Astrocyte of the cerebellum (primary cell): ENCODE results near the gene FOXO6.
A peak's percentile ranks its signal among the peaks of the same experiment; 100 is the strongest.

Experiments used
- DNase-seq: peaks from one replicate; pipeline ENCODE4 v3.0.0-alpha.2; 2011; ENCODE audit warnings: low read depth
- H3K4me3 ChIP-seq: 2 replicates; pipeline ENCODE4 v1.5.1; 2011; ENCODE audit warnings: mild to moderate bottlenecking, low read depth, low read length, moderate library complexity
- CTCF ChIP-seq: IDR thresholded peaks from 2 replicates; pipeline ENCODE4 v1.5.1; 2012; ENCODE audit warnings: low read length, low read depth, moderate library complexity, mild to moderate bottlenecking; ENCODE audit errors: missing control alignments
- in situ Hi-C: cut with HindIII; loops from 2 replicates; pipeline ENCODE4 v1.10.0; 2017; ENCODE audit warnings: low sequenced_read_pairs

Gene FOXO6

DNA sequence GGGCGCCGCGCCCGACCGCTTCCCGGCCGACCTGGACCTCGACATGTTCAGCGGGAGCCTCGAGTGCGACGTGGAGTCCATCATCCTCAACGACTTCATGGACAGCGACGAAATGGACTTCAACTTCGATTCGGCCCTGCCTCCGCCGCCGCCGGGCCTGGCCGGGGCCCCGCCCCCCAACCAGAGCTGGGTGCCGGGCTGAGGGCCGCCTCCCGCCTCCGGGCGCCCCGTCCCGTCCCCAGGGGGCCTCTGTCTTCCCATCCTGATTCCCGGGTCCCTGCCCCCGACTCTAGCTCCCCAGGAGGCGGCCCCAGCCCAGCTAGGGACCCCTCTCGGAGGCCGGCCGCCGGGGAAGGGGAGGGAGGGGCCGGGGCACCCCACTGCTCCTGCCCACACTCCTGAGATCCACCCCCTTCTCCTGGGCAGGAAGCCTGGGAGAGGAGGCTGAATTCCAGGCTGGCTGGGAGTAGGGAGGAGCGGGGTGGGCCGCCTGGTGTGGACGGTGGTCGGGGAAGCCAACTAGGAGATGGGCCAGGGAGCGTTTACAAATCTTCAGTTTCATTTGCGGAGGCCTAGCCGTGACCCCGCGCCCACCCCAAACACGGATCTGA, 21.4 kb downstream of the FOXO6 start:
- DNase-seq = no peak
- TF ChIP-seq CTCF = no peak
- in situ Hi-C loops = no loop called here
- H3K4me3 ChIP-seq = peak overlapping the region; percentile 24

GRCh38 chr1:41383094-41383852, 22.0 kb downstream of the FOXO6 start:
- TF ChIP-seq CTCF = no peak
- DNase-seq = no peak
- in situ Hi-C loops = no loop called here
- no peak overlapping the region for H3K4me3 ChIP-seq

GRCh38 chr1:41384579-41384978, 23.3 kb downstream of the FOXO6 start:
- in situ Hi-C loops = no loop called here
- no peak overlapping the region for H3K4me3 ChIP-seq
- no peak for TF ChIP-seq CTCF
- DNase-seq = no peak

- in situ Hi-C loops = no loop called here
Measured at GRCh38 chr1:41385398-41386195, 24.4 kb downstream of the FOXO6 start.

DNA sequence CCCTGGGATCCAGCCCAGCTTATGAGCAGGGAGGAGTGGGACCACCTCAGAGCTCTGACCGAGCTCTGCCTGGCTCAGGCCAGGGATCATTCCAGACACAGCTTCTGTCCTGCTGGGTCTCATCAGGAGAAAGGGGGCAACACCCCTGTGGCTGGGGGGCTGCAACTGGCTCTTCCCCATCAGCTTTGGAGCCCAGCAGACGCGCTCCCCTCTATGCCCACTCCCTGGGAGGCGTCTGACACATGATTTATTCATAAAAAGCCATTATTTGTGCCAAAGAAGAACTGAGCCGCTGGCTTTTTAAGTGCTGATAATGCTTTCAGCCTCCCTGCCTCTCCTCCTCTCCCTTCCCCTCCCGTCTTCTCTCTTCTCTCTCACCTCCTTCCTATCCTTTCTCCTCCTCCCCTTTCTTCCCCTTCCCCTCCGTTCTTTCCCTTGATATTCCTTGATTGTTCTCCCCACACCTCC, 25.0 kb downstream of the FOXO6 start:
- in situ Hi-C loops = no loop called here
- no peak overlapping the region for H3K4me3 ChIP-seq
- no peak for DNase-seq
- no peak for TF ChIP-seq CTCF

More at GRCh38 chr1:41385398-41386195, 24.4 kb downstream of the FOXO6 start:
- no peak for DNase-seq
- no peak for TF ChIP-seq CTCF
- H3K4me3 ChIP-seq = no peak overlapping the region

DNA sequence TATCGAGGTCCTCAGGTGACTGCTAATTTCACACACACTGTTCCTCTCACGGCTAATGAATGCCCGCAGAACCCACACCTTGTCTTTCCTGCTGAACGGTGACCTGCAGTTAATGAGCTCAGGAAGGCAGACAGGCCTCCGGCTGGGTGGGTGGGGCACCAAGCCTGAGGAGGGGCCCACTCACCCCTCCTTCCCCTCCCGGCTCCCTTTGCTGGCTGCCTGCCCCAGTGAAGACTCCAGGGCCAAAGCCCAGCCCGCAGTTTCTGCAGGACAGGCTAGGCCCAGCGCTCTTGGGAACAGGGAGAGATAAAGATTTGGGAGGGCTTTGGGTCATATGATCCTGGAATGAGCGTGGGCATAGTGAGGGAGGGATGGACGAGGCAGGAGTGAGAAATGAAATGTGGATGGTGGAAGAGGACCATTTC, 26.4 kb downstream of the FOXO6 start:
- no peak for TF ChIP-seq CTCF
- in situ Hi-C loops = no loop called here
- H3K4me3 ChIP-seq = no peak overlapping the region
- DNase-seq = peak; percentile 19
